Measurements from ENCODE around the gene ZNF773. TPM values are rescaled to one million over a fixed set of nuclear protein-coding genes. Genes with fewer than 3 reads are reported as not detected.

The ZNF773 gene
- total RNA-seq, 1 experiment from 2014 or later, result 10.2 TPM

GRCh38 chr19:57557659-57558058, 57.9 kb downstream of the ZNF773 start:
- Histone ChIP-seq H3K4me3 (ENCODE audit: low read depth in 2 of 2, low read length in 2 of 2) (no peak overlapping the region), H3K27me3 (ENCODE audit: control insufficient read depth, insufficient read depth, low read length) (no peaks in the 10 kb centered on the region), H3K27ac (ENCODE audit: low read length) (no peak overlapping the region), H3K36me3 (ENCODE audit: control insufficient read depth, insufficient read depth, low read length) (no peaks in the 10 kb centered on the region), H3K9me3 (ENCODE audit: control insufficient read depth, insufficient read depth, low read depth, low read length) (peaks cover 23% of the 10 kb centered on the region; the same call in 1 of the 2 replicates), H3K4me1 (ENCODE audit: control insufficient read depth, insufficient read depth, low read length) (peaks cover 7% of the 10 kb centered on the region)
- DNase-seq (ENCODE audit: low read depth, low spot score), result no peak
- CTCF ChIA-PET, result no interaction called here
- TF ChIP-seq TCF7L2 (IDR thresholded peaks at IDR 0.05; ENCODE audit: low read depth, low read length), result no peak
- no peak for TF ChIP-seq SIN3A (IDR thresholded peaks at IDR 0.05; ENCODE audit: borderline replicate concordance, insufficient read depth, low read depth, low read length)
- no peak for TF ChIP-seq CTCF (IDR thresholded peaks at IDR 0.05)
- TF ChIP-seq, protein P1, sequence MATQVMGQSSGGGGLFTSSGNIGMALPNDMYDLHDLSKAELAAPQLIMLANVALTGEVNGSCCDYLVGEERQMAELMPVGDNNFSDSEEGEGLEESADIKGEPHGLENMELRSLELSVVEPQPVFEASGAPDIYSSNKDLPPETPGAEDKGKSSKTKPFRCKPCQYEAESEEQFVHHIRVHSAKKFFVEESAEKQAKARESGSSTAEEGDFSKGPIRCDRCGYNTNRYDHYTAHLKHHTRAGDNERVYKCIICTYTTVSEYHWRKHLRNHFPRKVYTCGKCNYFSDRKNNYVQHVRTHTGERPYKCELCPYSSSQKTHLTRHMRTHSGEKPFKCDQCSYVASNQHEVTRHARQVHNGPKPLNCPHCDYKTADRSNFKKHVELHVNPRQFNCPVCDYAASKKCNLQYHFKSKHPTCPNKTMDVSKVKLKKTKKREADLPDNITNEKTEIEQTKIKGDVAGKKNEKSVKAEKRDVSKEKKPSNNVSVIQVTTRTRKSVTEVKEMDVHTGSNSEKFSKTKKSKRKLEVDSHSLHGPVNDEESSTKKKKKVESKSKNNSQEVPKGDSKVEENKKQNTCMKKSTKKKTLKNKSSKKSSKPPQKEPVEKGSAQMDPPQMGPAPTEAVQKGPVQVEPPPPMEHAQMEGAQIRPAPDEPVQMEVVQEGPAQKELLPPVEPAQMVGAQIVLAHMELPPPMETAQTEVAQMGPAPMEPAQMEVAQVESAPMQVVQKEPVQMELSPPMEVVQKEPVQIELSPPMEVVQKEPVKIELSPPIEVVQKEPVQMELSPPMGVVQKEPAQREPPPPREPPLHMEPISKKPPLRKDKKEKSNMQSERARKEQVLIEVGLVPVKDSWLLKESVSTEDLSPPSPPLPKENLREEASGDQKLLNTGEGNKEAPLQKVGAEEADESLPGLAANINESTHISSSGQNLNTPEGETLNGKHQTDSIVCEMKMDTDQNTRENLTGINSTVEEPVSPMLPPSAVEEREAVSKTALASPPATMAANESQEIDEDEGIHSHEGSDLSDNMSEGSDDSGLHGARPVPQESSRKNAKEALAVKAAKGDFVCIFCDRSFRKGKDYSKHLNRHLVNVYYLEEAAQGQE (IDR thresholded peaks at IDR 0.05; ENCODE audit: insufficient read depth in 1 of 2, low read depth in 2 of 2, low read length in 1 of 2), result no peak
- TF ChIP-seq POLR2AphosphoS5 (IDR thresholded peaks at IDR 0.05; ENCODE audit: low read depth, low read length), result no peak
- no TSS peak for BruUV-seq (replicated peaks)
- POLR2A ChIA-PET, result no interaction called here
- intact Hi-C loops (cut with micrococcal nuclease; ENCODE audit: unreplicated experiment), result no loop called here
- ATAC-seq, result no peak
- in situ Hi-C loops (cut with HindIII; ENCODE audit: low pct_unique_long_range_greater_than_20kb, low sequenced_read_pairs), result no loop called here

Other genes with a start within 250 kb of the ZNF773 start
- 76.3 TPM for gene ZNF460, start 219.5 kb upstream of the ZNF773 start, total RNA-seq (2021; ENCODE audit: unreplicated experiment)
- gene ZNF543, start 179.5 kb upstream of the ZNF773 start, total RNA-seq (2021; ENCODE audit: unreplicated experiment), result 10.8 TPM
- 10.8 TPM for gene ZNF304, start 148.7 kb upstream of the ZNF773 start, total RNA-seq (2021; ENCODE audit: unreplicated experiment)
- gene TRAPPC2B, start 136.4 kb upstream of the ZNF773 start, total RNA-seq (2021; ENCODE audit: unreplicated experiment), result 15.1 TPM
- gene ZNF547, start 136.4 kb upstream of the ZNF773 start, total RNA-seq (2021; ENCODE audit: unreplicated experiment), result 4.1 TPM
- 14.7 TPM for gene ZNF548, start 110.1 kb upstream of the ZNF773 start, total RNA-seq (2021; ENCODE audit: unreplicated experiment)
- 9.2 TPM for gene ZNF17, start 88.8 kb upstream of the ZNF773 start, total RNA-seq (2021; ENCODE audit: unreplicated experiment)
- 21.3 TPM for gene ZNF749, start 64.6 kb upstream of the ZNF773 start, total RNA-seq (2021; ENCODE audit: unreplicated experiment)
- 0.18 TPM for gene VN1R1, start 42.8 kb upstream of the ZNF773 start, total RNA-seq (2021; ENCODE audit: unreplicated experiment)
- gene ZNF772, start 22.4 kb upstream of the ZNF773 start, total RNA-seq (2021; ENCODE audit: unreplicated experiment), result 6.2 TPM
- gene ZNF419, start 12.2 kb upstream of the ZNF773 start, total RNA-seq (2021; ENCODE audit: unreplicated experiment), result 14.0 TPM
- not detected for gene ZNF549, start 27.4 kb downstream of the ZNF773 start, total RNA-seq (2021; ENCODE audit: unreplicated experiment)
- 15.1 TPM for gene ZNF550, start 59.9 kb downstream of the ZNF773 start, total RNA-seq (2021; ENCODE audit: unreplicated experiment)
- 8.7 TPM for gene ZNF416, start 79.0 kb downstream of the ZNF773 start, total RNA-seq (2021; ENCODE audit: unreplicated experiment)
- not detected for gene ZIK1, start 84.2 kb downstream of the ZNF773 start, total RNA-seq (2021; ENCODE audit: unreplicated experiment)
- 8.9 TPM for gene ZNF530, start 99.9 kb downstream of the ZNF773 start, total RNA-seq (2021; ENCODE audit: unreplicated experiment)
- 18.9 TPM for gene ZNF134, start 114.3 kb downstream of the ZNF773 start, total RNA-seq (2021; ENCODE audit: unreplicated experiment)
- 13.9 TPM for gene ZNF211, start 133.2 kb downstream of the ZNF773 start, total RNA-seq (2021; ENCODE audit: unreplicated experiment)
- gene ZSCAN4, start 169.0 kb downstream of the ZNF773 start, total RNA-seq (2021; ENCODE audit: unreplicated experiment), result not detected
- gene ZNF551, start 182.0 kb downstream of the ZNF773 start, total RNA-seq (2021; ENCODE audit: unreplicated experiment), result 11.0 TPM
- gene ZNF154, start 209.3 kb downstream of the ZNF773 start, total RNA-seq (2021; ENCODE audit: unreplicated experiment), result not detected
- not detected for gene ZNF671, start 227.7 kb downstream of the ZNF773 start, total RNA-seq (2021; ENCODE audit: unreplicated experiment)
- 19.5 TPM for gene ZNF776, start 246.9 kb downstream of the ZNF773 start, total RNA-seq (2021; ENCODE audit: unreplicated experiment)

Measured in Panc1 (cell line).